ENCODE data around the gene RYR2.

The RYR2 gene

GRCh38 chr1:237384213-237384612, 342.2 kb downstream of the RYR2 start:
- no peak for DNase-seq

GRCh38 chr1:237386362-237387143, 344.6 kb downstream of the RYR2 start:
- DNase-seq, result no peak

GRCh38 chr1:237387144-237387505, 345.1 kb downstream of the RYR2 start:
- DNase-seq, result no peak

GRCh38 chr1:237390823-237391222, 348.8 kb downstream of the RYR2 start:
- no peak for DNase-seq

GRCh38 chr1:237393632-237394031, 351.6 kb downstream of the RYR2 start:
- DNase-seq, result no peak

GRCh38 chr1:237394281-237394680, 352.3 kb downstream of the RYR2 start:
- no peak for DNase-seq

- DNase-seq, result no peak
Observed at GRCh38 chr1:237396426-237396825, 354.4 kb downstream of the RYR2 start.

- DNase-seq, result no peak
Observed at GRCh38 chr1:237398751-237399150, 356.8 kb downstream of the RYR2 start.

- DNase-seq, result no peak
Observed at GRCh38 chr1:237405912-237406311, 363.9 kb downstream of the RYR2 start.

- DNase-seq, result no peak
Observed at GRCh38 chr1:237411621-237412020, 369.6 kb downstream of the RYR2 start.

- DNase-seq, result no peak
Observed at GRCh38 chr1:237416924-237417655, 375.1 kb downstream of the RYR2 start.

GRCh38 chr1:237428809-237429208, 386.8 kb downstream of the RYR2 start:
- no peak for DNase-seq

GRCh38 chr1:237429252-237429651, 387.3 kb downstream of the RYR2 start:
- DNase-seq, result no peak

GRCh38 chr1:237431448-237431847, 389.5 kb downstream of the RYR2 start:
- no peak for DNase-seq

- no peak for DNase-seq
Observed at GRCh38 chr1:237440346-237440745, 398.4 kb downstream of the RYR2 start.

- no peak for DNase-seq
Observed at GRCh38 chr1:237444120-237444790, 402.3 kb downstream of the RYR2 start.

GRCh38 chr1:237448042-237448441, 406.1 kb downstream of the RYR2 start:
- no peak for DNase-seq

GRCh38 chr1:237457573-237457972, 415.6 kb downstream of the RYR2 start:
- no peak for DNase-seq

GRCh38 chr1:237467320-237467719, 425.3 kb downstream of the RYR2 start:
- no peak for DNase-seq

- no peak for DNase-seq
Observed at GRCh38 chr1:237470712-237471338, 428.8 kb downstream of the RYR2 start.

GRCh38 chr1:237471377-237471776, 429.4 kb downstream of the RYR2 start:
- no peak for DNase-seq

GRCh38 chr1:237471956-237472355, 430.0 kb downstream of the RYR2 start:
- DNase-seq, result no peak

GRCh38 chr1:237473854-237474253, 431.9 kb downstream of the RYR2 start:
- DNase-seq, result no peak
